Amygdala (tissue), 56 donors: ENCODE data around the gene LGR5.

ENCODE experiments used
- DNase-seq, 56 donors: peaks; one replicate each; lab custom pipeline; 2025; lab: John Stamatoyannopoulos, UW

Gene LGR5

DNA sequence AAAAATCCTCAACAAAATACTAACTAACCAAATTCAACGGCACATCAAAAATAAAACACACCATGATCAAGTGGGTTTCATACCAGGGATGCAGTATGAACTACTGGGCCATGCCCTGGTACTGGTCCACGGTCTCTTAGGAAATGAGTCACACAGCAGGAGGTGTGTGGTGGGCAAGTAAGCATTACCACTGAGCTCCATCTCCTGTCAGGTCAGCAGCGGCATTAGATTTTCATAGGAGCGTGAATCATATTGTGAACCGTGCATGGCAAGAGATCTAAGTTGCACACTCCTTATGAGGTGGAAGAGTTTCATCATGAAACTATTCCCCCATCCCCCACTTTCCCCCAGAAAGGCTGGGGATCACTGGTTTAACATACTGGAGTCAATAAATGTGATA, 6.7 kb upstream of the LGR5 start:
- no peak for DNase-seq

DNA sequence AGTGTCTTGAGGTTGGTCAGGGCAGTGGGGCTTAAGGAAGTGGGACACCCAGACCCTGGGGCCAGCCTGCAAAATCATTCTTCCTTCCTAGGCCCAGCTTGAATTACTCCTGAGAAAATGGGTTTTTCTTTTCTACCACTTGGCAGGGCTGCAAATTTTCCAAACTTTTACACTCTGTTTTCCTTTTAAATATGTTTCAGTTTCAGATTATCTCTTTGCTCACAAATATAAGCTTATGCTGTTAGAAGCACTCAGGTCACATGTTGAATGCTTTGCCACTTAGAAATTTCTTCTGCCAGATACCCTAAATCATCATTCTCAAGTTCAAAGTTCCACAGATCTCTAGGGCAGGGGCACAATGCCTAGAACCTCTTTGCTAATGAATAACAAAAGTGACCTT, 2.9 kb upstream of the LGR5 start:
- no peak for DNase-seq

GRCh38 chr12:71438670-71439361, 782 bp upstream of the LGR5 start:
- peak in 2 of 56 donors; percentile 3 to 48 for DNase-seq

- DNase-seq = no peak
Observed at GRCh38 chr12:71439362-71439612, 311 bp upstream of the LGR5 start.

DNA sequence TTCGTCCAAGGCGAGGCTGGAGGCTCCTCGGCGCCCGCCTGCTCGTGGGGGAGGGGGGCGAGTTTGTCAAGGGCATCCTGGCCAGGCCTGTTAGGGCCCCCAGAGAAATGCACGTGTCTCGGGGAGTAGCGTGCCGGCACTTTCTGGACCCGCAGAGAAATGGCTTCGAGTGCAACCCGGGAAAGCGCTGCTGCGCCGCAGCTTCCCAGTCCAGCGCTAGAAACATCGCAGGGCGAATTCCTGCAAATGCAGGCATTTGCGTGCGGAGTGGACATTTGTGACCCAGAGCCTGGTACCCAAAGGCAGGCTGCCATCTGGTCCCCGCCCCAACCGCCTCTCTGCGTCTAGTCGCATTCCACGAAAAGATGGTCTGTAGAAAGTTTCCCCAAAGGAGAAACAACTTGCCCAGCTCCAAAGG, 756 bp downstream of the LGR5 start:
- peak in 8 of 56 donors; percentile 23 to 50 (median 30) for DNase-seq

- DNase-seq = peak in 1 of 56 donors; percentile 2
Observed at GRCh38 chr12:71440763-71441748, 1.5 kb downstream of the LGR5 start.

GRCh38 chr12:71441836-71442566, 2.4 kb downstream of the LGR5 start:
- DNase-seq = no peak

DNA sequence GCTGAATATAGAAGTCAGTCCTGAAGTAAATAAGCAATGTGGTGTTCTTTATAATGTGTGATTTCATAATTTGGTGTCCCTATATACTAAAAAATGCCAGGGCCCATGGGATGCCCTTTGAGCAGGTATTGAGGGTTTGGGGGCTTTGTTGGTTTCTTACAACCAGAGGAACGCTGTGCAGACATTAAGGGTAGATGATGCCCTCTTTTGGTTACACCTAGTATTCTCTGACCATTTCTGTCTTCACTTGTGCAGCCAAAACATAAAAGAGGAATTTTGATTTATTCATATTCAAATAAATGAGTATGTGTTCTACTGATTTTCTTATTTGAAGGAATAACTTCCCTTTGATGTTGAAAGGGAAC, 3.0 kb downstream of the LGR5 start:
- DNase-seq = no peak

DNA sequence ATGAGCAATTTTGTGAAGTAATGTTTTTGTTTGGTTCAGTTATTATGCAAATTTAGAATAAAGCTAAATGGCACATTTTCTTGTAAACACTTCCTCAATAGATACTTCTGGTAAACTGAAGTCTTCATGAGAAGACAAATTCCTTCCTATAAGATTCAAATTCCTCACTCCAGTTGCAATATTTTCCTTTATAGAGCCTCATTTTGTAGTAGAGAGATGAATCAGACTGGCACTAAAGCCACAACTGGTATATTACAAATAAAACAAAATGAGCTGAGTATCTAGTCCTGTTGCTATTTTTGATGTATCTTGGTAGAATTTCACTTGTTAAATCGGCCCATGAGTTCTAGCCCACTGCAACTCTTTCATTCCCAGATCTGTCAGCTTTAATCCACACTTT, 5.5 kb downstream of the LGR5 start:
- no peak for DNase-seq

- DNase-seq = peak in 30 of 56 donors; percentile 2 to 57 (median 24)
Observed at GRCh38 chr12:71447691-71448132, 8.1 kb downstream of the LGR5 start.

- DNase-seq = no peak
Observed at GRCh38 chr12:71448150-71448581, 8.6 kb downstream of the LGR5 start.

- no peak for DNase-seq
Observed at GRCh38 chr12:71449373-71450070, 9.9 kb downstream of the LGR5 start.

GRCh38 chr12:71452006-71452405, 12.4 kb downstream of the LGR5 start:
- DNase-seq = no peak

GRCh38 chr12:71455028-71455737, 15.6 kb downstream of the LGR5 start:
- no peak for DNase-seq

- peak in 11 of 56 donors; percentile 14 to 60 (median 32) for DNase-seq
Observed at GRCh38 chr12:71456316-71456715, 16.7 kb downstream of the LGR5 start.

DNA sequence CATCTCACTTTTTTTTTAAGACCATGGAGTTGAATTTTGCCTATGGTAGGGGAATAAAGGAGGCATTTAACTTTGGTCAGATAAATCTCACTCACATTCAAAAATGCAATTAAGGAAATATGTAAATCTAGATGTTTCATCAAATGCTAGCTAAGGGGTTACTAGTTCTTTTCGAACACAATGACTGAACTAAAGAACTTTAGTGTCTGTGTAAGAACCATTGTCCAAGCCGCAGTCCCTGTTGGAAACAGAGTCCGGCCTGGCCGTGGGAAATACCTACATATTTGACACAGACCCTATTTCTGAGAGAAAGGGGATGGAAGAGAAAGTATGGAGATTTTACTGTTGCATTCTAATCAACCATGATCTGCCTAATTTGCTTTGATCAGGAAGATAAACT, 17.4 kb downstream of the LGR5 start:
- no peak for DNase-seq

DNA sequence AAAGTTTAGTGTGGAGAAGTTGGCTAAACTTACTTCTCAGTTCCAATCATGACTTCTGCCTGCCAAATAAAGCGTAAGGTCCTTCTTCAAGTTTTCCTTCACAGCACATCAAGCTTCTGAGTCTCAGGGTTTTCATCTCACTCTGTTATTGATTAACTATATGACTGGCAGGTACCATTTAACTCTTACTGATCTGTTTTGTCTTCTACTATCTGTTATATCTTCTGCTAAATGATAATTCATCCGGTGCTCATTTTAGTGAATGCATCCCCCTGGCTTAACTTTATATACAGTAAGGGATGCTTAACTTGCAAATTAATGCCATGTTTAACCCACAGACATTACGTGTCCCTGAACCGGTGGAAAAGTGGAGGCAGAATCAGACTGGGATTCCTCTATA, 20.7 kb downstream of the LGR5 start:
- no peak for DNase-seq

- DNase-seq = no peak
Observed at GRCh38 chr12:71460850-71461609, 21.4 kb downstream of the LGR5 start.

DNA sequence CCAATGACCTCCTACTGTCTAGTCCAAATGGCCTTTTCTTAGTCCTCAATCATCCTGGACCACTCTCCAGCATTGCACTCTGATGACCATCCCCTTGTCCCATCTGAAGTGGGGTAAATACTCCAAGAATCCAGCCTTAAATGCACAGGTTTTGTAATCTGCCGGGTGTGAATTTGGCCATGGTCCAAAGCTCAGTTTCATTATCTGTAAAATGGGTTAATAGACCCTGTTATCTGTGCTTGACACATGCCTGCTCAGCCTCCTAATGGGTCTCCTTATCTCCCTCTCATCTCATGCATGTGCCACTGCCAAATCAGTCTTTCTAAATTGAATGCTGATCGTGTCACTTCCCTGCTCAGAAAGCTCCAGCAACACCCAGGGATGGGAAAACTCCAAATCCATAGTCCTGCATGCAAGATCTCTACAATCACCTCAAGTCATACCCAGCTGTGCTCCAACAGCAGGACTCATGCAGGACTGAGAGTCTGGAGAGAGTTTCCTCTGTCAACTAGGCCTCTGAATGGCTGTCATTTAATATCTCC, 22.3 kb downstream of the LGR5 start:
- DNase-seq = no peak
